Fibroblast of pulmonary artery (primary cell): Measurements from ENCODE around the gene MAGI1.

ENCODE experiments used
- DNase-seq: peaks from one replicate; pipeline ENCODE4 v3.0.0-alpha.2; 2010; ENCODE audit warnings: low read depth
- H3K4me3 ChIP-seq: replicated peaks from 2 replicates; pipeline ENCODE4 v1.5.1; 2011; ENCODE audit warnings: low read depth, mild to moderate bottlenecking, control low read depth, low read length, moderate library complexity
- CTCF ChIP-seq: IDR thresholded peaks from 2 replicates; pipeline ENCODE4 v1.5.1; 2011; ENCODE audit warnings: mild to moderate bottlenecking, control low read depth, low read length, inconsistent platforms; ENCODE audit errors: missing control alignments

The MAGI1 gene

GRCh38 chr3:65979162-65979561 lies 59.6 kb downstream of the MAGI1 start:
- no peak overlapping the region for H3K4me3 ChIP-seq
- peak; percentile 92 for DNase-seq
- no peak for TF ChIP-seq CTCF

- no peak for DNase-seq
- no peak overlapping the region for H3K4me3 ChIP-seq
- TF ChIP-seq CTCF: no peak
Observed at GRCh38 chr3:65978116-65978515, 60.6 kb downstream of the MAGI1 start.

- TF ChIP-seq CTCF: no peak
- H3K4me3 ChIP-seq: no peak overlapping the region
- DNase-seq: no peak
Observed at GRCh38 chr3:65975032-65975431, 63.7 kb downstream of the MAGI1 start.

GRCh38 chr3:65974509-65974908 lies 64.2 kb downstream of the MAGI1 start:
- DNase-seq: no peak
- no peak for TF ChIP-seq CTCF

GRCh38 chr3:65972765-65973164 lies 66.0 kb downstream of the MAGI1 start:
- DNase-seq: no peak
- no peak for TF ChIP-seq CTCF
- no peak overlapping the region for H3K4me3 ChIP-seq

More at GRCh38 chr3:65974509-65974908, 64.2 kb downstream of the MAGI1 start:
- no peak overlapping the region for H3K4me3 ChIP-seq

GRCh38 chr3:65971293-65972252 lies 67.1 kb downstream of the MAGI1 start:
- no peak for DNase-seq
- no peak overlapping the region for H3K4me3 ChIP-seq
- TF ChIP-seq CTCF: no peak
